GM19467 (cell line): Measurements from ENCODE around the gene AZI2.

Source experiments
- ATAC-seq: cut with Tn5 transposase; IDR thresholded peaks from one replicate; pipeline ENCODE4 v1.9.1; 2021; ENCODE audit warnings: mild to moderate bottlenecking, moderate library complexity; ENCODE audit not compliant: unreplicated experiment

The AZI2 gene

GRCh38 chr3:28348629-28349468, at the start of gene AZI2, which contains the start of gene ZCWPW2:
Gene AZI2, minus strand, starts transcription at chr3:28348824. Its CDS starts 8,207 bp downstream, at chr3:28340617.
Gene ZCWPW2, plus strand, starts transcription at chr3:28348721. Its CDS starts 64,348 bp downstream, at chr3:28413069.
- peak; percentile 94 for ATAC-seq

GRCh38 chr3:28388978-28389377, 40.4 kb upstream of the AZI2 start:
- ATAC-seq, result no peak

- no peak for ATAC-seq
These were observed 37.4 kb upstream of the AZI2 start for GRCh38 chr3:28386049-28386448.

- ATAC-seq, result no peak
These were observed 27.8 kb upstream of the AZI2 start for GRCh38 chr3:28376424-28376823.

- no peak for ATAC-seq
These were observed 911 bp upstream of the AZI2 start for GRCh38 chr3:28349469-28350000.

GRCh38 chr3:28348265-28348628, 377 bp downstream of the AZI2 start:
- ATAC-seq, result no peak

GRCh38 chr3:28347374-28348264, 1.0 kb downstream of the AZI2 start:
- no peak for ATAC-seq

- no peak for ATAC-seq
These were observed 2.9 kb downstream of the AZI2 start for GRCh38 chr3:28345690-28346089.

GRCh38 chr3:28343144-28343543, 5.5 kb downstream of the AZI2 start:
- ATAC-seq, result no peak

GRCh38 chr3:28337230-28337629, 11.4 kb downstream of the AZI2 start:
- ATAC-seq, result no peak

- no peak for ATAC-seq
These were observed 13.4 kb downstream of the AZI2 start for GRCh38 chr3:28335246-28335645.

- ATAC-seq, result no peak
These were observed 14.1 kb downstream of the AZI2 start for GRCh38 chr3:28334552-28334951.

GRCh38 chr3:28328188-28329151, 20.2 kb downstream of the AZI2 start:
- no peak for ATAC-seq

- peak; percentile 73 for ATAC-seq
These were observed 22.1 kb downstream of the AZI2 start for GRCh38 chr3:28326458-28326926.

- no peak for ATAC-seq
These were observed 26.2 kb downstream of the AZI2 start for GRCh38 chr3:28322464-28322863.

- ATAC-seq, result no peak
These were observed 27.6 kb downstream of the AZI2 start for GRCh38 chr3:28320981-28321380.

GRCh38 chr3:28317438-28318022, 31.1 kb downstream of the AZI2 start:
- peak; percentile 70 for ATAC-seq

GRCh38 chr3:28316226-28316625, 32.4 kb downstream of the AZI2 start:
- ATAC-seq, result no peak

GRCh38 chr3:28315711-28316110, 32.9 kb downstream of the AZI2 start:
- ATAC-seq, result no peak

- ATAC-seq, result no peak
These were observed 40.4 kb downstream of the AZI2 start for GRCh38 chr3:28308196-28308595.
